SU-DHL-6 (cell line): ENCODE results near the gene CCDC85B.
A peak's percentile ranks its signal among the peaks of the same experiment; 100 is the strongest.

ENCODE experiments used
- H2AFZ ChIP-seq: fragments of 200-600 bp; sonication (generic); 2 replicates; pipeline ENCODE4 v1.6.1; 2014; ENCODE audit warnings: low read depth, mild to moderate bottlenecking, moderate library complexity, mixed read lengths, antibody characterized with exemption, low read length; ENCODE audit not compliant: severe bottlenecking
- H3F3A ChIP-seq: fragments of 200-600 bp; shearing (Covaris generic); 2 replicates; pipeline ENCODE4 v1.6.0; 2016; ENCODE audit warnings: antibody characterized with exemption, mild to moderate bottlenecking; ENCODE audit not compliant: insufficient read depth
- H3K27ac ChIP-seq: fragments of 200-600 bp; sonication (generic); 2 replicates; pipeline ENCODE4 v1.5.1; 2016; ENCODE audit warnings: low read depth, mild to moderate bottlenecking, low read length, moderate library complexity, mixed read lengths
- H3K27me3 ChIP-seq: fragments of 200-600 bp; sonication (generic), shearing (Covaris generic); 2 replicates; pipeline ENCODE4 v1.6.0; 2014; ENCODE audit warnings: mild to moderate bottlenecking, low read length
- H3K36me3 ChIP-seq: fragments of 200-600 bp; sonication (generic); 2 replicates; pipeline ENCODE4 v1.6.1; 2014; ENCODE audit warnings: mild to moderate bottlenecking, low read length, mixed read lengths
- H3K4me2 ChIP-seq: fragments of 300-600, 200-600 bp; shearing (Covaris generic), sonication (generic); 2 replicates; pipeline ENCODE4 v1.6.0; 2014; ENCODE audit warnings: low read length, low read depth, mild to moderate bottlenecking; ENCODE audit not compliant: poor library complexity, severe bottlenecking
- H3K4me3 ChIP-seq: fragments of 200-600 bp; sonication (generic); 2 replicates; pipeline ENCODE4 v1.5.1; 2014; ENCODE audit warnings: antibody characterized with exemption, low read length, mild to moderate bottlenecking, mixed read lengths; ENCODE audit not compliant: insufficient read depth, poor library complexity, severe bottlenecking
- H3K79me2 ChIP-seq: fragments of 200-600 bp; sonication (generic); 2 replicates; pipeline ENCODE4 v1.6.1; 2014; ENCODE audit warnings: mild to moderate bottlenecking, low read length, moderate library complexity; ENCODE audit not compliant: insufficient read depth
- H3K9ac ChIP-seq: fragments of 200-600 bp; sonication (generic); 2 replicates; pipeline ENCODE4 v1.7.0; 2014; ENCODE audit warnings: mild to moderate bottlenecking, low read length
- H3K9me2 ChIP-seq: fragments of 200-600 bp; sonication (generic); replicated peaks from 2 replicates; pipeline ENCODE4 v1.6.1; 2014; ENCODE audit warnings: low read length; ENCODE audit not compliant: insufficient read depth
- H3K9me3 ChIP-seq: fragments of 200-600 bp; sonication (generic); 2 replicates; pipeline ENCODE4 v1.6.1; 2014; ENCODE audit warnings: low read length, mixed read lengths; ENCODE audit not compliant: insufficient read depth
- H4K20me1 ChIP-seq: fragments of 200-600 bp; sonication (generic); 2 replicates; pipeline ENCODE4 v1.6.1; 2014; ENCODE audit warnings: low read depth, mild to moderate bottlenecking, antibody characterized with exemption, low read length, moderate library complexity, mixed read lengths
- EZH2phosphoT487 ChIP-seq: fragments of 200-600 bp; sonication (generic), shearing (Covaris generic); conservative IDR thresholded peaks from 2 replicates; pipeline ENCODE4 v1.6.1; 2018; ENCODE audit warnings: mild to moderate bottlenecking, antibody characterized with exemption, low read length, moderate library complexity, mixed read lengths
- TF ChIP-seq, protein P1 (sequence below): fragments of 200-600 bp; sonication (generic); IDR thresholded peaks from one replicate; pipeline ENCODE4 v1.5.1; 2017; ENCODE audit warnings: antibody characterized with exemption, mild to moderate bottlenecking, low read length, moderate library complexity; ENCODE audit not compliant: insufficient read depth, poor library complexity, severe bottlenecking

Gene CCDC85B

DNA sequence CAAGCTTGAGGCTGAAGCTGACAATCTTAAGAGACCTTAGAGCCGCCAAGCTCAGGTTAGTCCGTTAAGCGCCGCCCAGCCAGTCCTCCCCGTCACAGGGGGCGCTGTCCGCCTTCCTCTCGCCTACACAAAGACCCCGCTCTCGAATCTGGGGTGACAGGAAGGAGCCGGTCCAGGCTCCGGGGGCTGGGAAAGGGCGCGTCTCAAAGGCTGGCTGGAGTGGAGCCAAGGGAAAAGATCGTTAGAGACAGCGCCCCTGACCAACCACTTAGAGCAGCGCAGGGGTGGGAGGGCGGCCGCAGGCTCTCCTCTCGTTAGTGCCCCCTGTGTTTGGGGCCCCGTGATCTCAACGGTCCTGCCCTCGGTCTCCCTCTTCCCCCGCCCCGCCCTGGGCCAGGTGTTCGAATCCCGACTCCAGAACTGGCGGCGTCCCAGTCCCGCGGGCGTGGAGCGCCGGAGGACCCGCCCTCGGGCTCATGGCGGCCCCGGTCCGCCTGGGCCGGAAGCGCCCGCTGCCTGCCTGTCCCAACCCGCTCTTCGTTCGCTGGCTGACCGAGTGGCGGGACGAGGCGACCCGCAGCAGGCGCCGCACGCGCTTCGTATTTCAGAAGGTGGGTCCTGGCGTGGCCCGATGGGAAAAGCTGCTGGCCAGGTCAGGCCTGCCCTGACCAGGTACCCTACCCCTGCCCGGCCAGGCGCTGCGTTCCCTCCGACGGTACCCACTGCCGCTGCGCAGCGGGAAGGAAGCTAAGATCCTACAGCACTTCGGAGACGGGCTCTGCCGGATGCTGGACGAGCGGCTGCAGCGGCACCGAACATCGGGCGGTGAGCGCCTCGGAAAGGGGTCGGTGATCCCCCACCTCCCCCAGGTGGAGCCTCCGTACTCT lies 30.0 kb upstream of the CCDC85B start, which contains the start of gene MUS81:
TSS of gene MUS81 (plus strand) at position 156 of the 887 bp plus-strand sequence. CDS start at position 477, 321 bp downstream.
- no peaks in the 10 kb centered on the region for H3K9me3 ChIP-seq
- H3K4me2 ChIP-seq = peak within 1 kb of the TSS; percentile 94
- TF ChIP-seq, protein P1, sequence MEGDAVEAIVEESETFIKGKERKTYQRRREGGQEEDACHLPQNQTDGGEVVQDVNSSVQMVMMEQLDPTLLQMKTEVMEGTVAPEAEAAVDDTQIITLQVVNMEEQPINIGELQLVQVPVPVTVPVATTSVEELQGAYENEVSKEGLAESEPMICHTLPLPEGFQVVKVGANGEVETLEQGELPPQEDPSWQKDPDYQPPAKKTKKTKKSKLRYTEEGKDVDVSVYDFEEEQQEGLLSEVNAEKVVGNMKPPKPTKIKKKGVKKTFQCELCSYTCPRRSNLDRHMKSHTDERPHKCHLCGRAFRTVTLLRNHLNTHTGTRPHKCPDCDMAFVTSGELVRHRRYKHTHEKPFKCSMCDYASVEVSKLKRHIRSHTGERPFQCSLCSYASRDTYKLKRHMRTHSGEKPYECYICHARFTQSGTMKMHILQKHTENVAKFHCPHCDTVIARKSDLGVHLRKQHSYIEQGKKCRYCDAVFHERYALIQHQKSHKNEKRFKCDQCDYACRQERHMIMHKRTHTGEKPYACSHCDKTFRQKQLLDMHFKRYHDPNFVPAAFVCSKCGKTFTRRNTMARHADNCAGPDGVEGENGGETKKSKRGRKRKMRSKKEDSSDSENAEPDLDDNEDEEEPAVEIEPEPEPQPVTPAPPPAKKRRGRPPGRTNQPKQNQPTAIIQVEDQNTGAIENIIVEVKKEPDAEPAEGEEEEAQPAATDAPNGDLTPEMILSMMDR = peak; percentile 99
- TF ChIP-seq EZH2phosphoT487 = no peak
- H3K79me2 ChIP-seq = peaks cover 41% of the 10 kb centered on the region
- H3K9me2 ChIP-seq = no peaks in the 10 kb centered on the region
- peaks cover 12% of the 10 kb centered on the region for H4K20me1 ChIP-seq
- H3K4me3 ChIP-seq = peak within 1 kb of the TSS; percentile 65
- peaks cover 16% of the 10 kb centered on the region for H3F3A ChIP-seq
- H3K27me3 ChIP-seq = no peaks in the 10 kb centered on the region
- peak within 1 kb of the TSS; percentile 90 for H3K27ac ChIP-seq
- H2AFZ ChIP-seq = peak within 1 kb of the TSS; percentile 21
- peak within 1 kb of the TSS; percentile 97 for H3K9ac ChIP-seq
- peaks cover 12% of the 10 kb centered on the region for H3K36me3 ChIP-seq

DNA sequence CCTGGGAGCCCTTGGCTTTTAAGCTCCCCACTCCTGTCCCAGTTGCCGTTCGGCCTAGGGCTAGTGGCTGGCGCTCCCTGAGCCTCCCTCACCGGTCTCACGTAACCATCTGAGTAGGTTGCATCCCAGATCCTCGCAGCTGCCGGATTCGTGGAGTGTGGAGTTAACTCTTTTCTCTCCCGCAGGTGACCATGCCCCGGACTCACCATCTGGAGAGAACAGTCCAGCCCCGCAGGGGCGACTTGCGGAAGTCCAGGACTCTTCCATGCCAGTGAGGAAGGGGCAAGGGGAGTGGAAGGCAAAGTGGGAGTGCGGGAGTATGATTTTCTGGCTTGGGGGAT lies 29.3 kb upstream of the CCDC85B start:
- TF ChIP-seq, protein P1 = no peak
- no peak for TF ChIP-seq EZH2phosphoT487
- Histone ChIP-seq H3K9me2 (no peaks in the 10 kb centered on the region), H3F3A (peaks cover 15% of the 10 kb centered on the region), H3K36me3 (peaks cover 6% of the 10 kb centered on the region), H3K4me3 (peak overlapping the region; percentile 63), H3K27me3 (no peaks in the 10 kb centered on the region), H3K79me2 (peaks cover 35% of the 10 kb centered on the region), H3K4me2 (peak overlapping the region; percentile 94), H4K20me1 (peaks cover 6% of the 10 kb centered on the region), H3K27ac (peak overlapping the region; percentile 90), H2AFZ (no peak overlapping the region), H3K9me3 (no peaks in the 10 kb centered on the region), H3K9ac (peak overlapping the region; percentile 97)

DNA sequence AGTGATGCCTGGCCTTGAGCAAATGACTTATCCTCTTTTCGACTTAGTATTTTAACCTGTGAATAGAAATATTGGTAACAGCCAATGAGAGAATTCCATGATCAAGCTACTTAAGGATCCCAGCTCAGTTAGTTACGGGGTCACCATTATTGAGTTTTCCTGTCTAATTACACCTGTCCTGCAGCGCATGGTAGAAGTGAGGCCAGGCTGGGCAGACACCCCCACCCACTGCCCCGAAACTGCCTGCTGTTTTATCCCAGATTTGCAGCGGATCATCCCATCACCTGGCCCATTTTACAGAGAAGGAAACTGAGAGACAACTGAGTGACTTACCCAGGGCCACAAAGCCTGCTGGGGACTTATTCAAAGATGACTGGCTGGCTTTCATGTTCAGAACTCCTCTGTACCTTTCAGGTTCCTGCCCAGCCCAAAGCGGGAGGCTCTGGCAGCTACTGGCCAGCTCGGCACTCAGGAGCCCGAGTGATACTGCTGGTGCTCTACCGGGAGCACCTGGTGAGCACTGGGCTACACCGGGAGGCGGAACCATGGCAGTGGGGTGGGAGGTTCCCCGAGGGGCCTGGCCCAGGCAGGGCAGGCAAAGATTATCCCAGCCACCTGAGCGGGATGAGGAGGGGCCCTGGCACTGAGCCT lies 28.8 kb upstream of the CCDC85B start:
- Histone ChIP-seq H2AFZ (no peak overlapping the region), H3K4me3 (peak overlapping the region; percentile 63), H4K20me1 (peaks cover 1% of the 10 kb centered on the region), H3K36me3 (peaks cover 1% of the 10 kb centered on the region; the same call in 1 of the 2 replicates), H3K9me2 (no peaks in the 10 kb centered on the region), H3K9me3 (no peaks in the 10 kb centered on the region), H3K4me2 (peak overlapping the region; percentile 94), H3K9ac (peak overlapping the region; percentile 97), H3K79me2 (peaks cover 29% of the 10 kb centered on the region), H3K27me3 (no peaks in the 10 kb centered on the region), H3K27ac (no peak overlapping the region), H3F3A (peaks cover 10% of the 10 kb centered on the region)
- no peak for TF ChIP-seq EZH2phosphoT487
- TF ChIP-seq, protein P1 = no peak
